HCT116 (cell line): Measurements from ENCODE around the gene RANBP10. TPM values are rescaled to one million over a fixed set of nuclear protein-coding genes. Genes with fewer than 3 reads are reported as not detected.

Experiments used
- ATAC-seq: fragments of 200-7000 bp; cut with Tn5 transposase; 2 replicates; pipeline ENCODE4 v1.9.1; 2020; ENCODE audit warnings: mild to moderate bottlenecking, moderate library complexity
- BruUV-seq: library from RNA; stranded (reverse); fragments of 400-500 nt; replicated peaks from 2 replicates; lab custom pipeline; 2021; lab: Mats Ljungman, UMichigan
- CTCF ChIA-PET: fragments of 300-600 bp; sonication (Branson Sonifier 250); formaldehyde crosslinking; loops from one replicate; lab custom pipeline; 2021; ENCODE audit warnings: antibody characterized with exemption; lab: Charles Lee
- POLR2A ChIA-PET: fragments of 300-600, 350-600 bp; sonication (Branson Sonifier 250); formaldehyde crosslinking; loops from one replicate; lab custom pipeline; 2021; ENCODE audit warnings: antibody characterized with exemption; lab: Charles Lee
- RAD21 ChIA-PET, 2 experiments: fragments of 300-600 bp; sonication (Branson Sonifier 250); formaldehyde crosslinking; loops; one replicate each; lab custom pipeline; 2023; ENCODE audit warnings: low total read pairs in 2 of 2; ENCODE audit not compliant: uncharacterized antibody in 2 of 2, unreplicated experiment in 2 of 2, low non-redundant PET in 1 of 2; lab: Charles Lee
- DNase-seq: peaks from one replicate; pipeline ENCODE4 v3.0.0-alpha.2; 2010; ENCODE audit warnings: low read depth, low spot score
- H2AFZ ChIP-seq: fragments of 200-600 bp; shearing (Covaris generic), sonication (generic); 2 replicates; pipeline ENCODE4 v1.6.1; 2017; ENCODE audit warnings: low read depth, mixed run types, mixed read lengths, antibody characterized with exemption, low read length; ENCODE audit not compliant: poor library complexity, severe bottlenecking
- H3K27ac ChIP-seq: 2 replicates; pipeline ENCODE4 v1.5.1; 2012; ENCODE audit warnings: low read depth, low read length
- H3K27me3 ChIP-seq: fragments of 200-600 bp; sonication (generic); 2 replicates; pipeline ENCODE4 v1.6.1; 2016; ENCODE audit warnings: mixed run types, low read length, mixed read lengths; ENCODE audit not compliant: insufficient read depth
- H3K36me3 ChIP-seq, 2 experiments: fragments of 200-500 bp in 1 of 2; fragments of 200-600 bp in 1 of 2; sonication (Bioruptor generic) in 1 of 2; sonication (generic) in 1 of 2; 2 replicates each; pipeline versions ENCODE4 v1.5.1 to v1.6.1; 2014 to 2016; ENCODE audit warnings: low read length in 2 of 2, inconsistent platforms in 1 of 2, mixed read lengths in 1 of 2, mixed run types in 1 of 2; ENCODE audit not compliant: insufficient read depth in 2 of 2, control insufficient read depth in 1 of 2
- H3K4me1 ChIP-seq, 2 experiments: fragments of 200-600 bp in 1 of 2; sonication (generic) in 1 of 2; 2 replicates each; pipeline versions ENCODE4 v1.5.1 to v1.6.1; 2012 to 2017; ENCODE audit warnings: low read length in 2 of 2, inconsistent platforms in 1 of 2, mild to moderate bottlenecking in 1 of 2, mixed read lengths in 1 of 2, mixed run types in 1 of 2, moderate library complexity in 1 of 2; ENCODE audit not compliant: insufficient read depth in 2 of 2, control insufficient read depth in 1 of 2
- H3K4me2 ChIP-seq: fragments of 200-600 bp; sonication (generic); 2 replicates; pipeline ENCODE4 v1.6.1; 2017; ENCODE audit warnings: mixed run types, low read length, mixed read lengths
- H3K4me3 ChIP-seq, 2 experiments: fragments of 200-600 bp in 1 of 2; sonication (generic) in 1 of 2; replicated peaks in 1 of 2; 2 replicates each; pipeline ENCODE4 v1.5.1; 2011 to 2016; ENCODE audit warnings: low read length in 2 of 2, control low read depth in 1 of 2, low read depth in 1 of 2, mild to moderate bottlenecking in 1 of 2, mixed read lengths in 1 of 2, mixed run types in 1 of 2
- H3K79me2 ChIP-seq: fragments of 200-600 bp; sonication (generic); 2 replicates; pipeline ENCODE4 v1.6.1; 2017; ENCODE audit warnings: mild to moderate bottlenecking, mixed run types, low read length, moderate library complexity, mixed read lengths; ENCODE audit not compliant: insufficient read depth
- H3K9ac ChIP-seq: fragments of 200-600 bp; sonication (generic); 2 replicates; pipeline ENCODE4 v1.6.1; 2016; ENCODE audit warnings: low read length, mixed read lengths
- H3K9me2 ChIP-seq: fragments of 200-600 bp; sonication (generic), shearing (Covaris generic); 2 replicates; pipeline ENCODE4 v1.6.1; 2017; ENCODE audit warnings: mixed run types, mild to moderate bottlenecking, moderate library complexity; ENCODE audit not compliant: insufficient read depth
- H3K9me3 ChIP-seq, 2 experiments: fragments of 200-500 bp in 1 of 2; fragments of 200-600 bp in 1 of 2; sonication (Bioruptor generic) in 1 of 2; sonication (generic) in 1 of 2; 2 replicates each; pipeline ENCODE4 v1.6.1; 2014 to 2017; ENCODE audit warnings: low read length in 2 of 2, mixed read lengths in 2 of 2, inconsistent platforms in 1 of 2, low read depth in 1 of 2, mild to moderate bottlenecking in 1 of 2, mixed run types in 1 of 2, moderate library complexity in 1 of 2; ENCODE audit not compliant: control insufficient read depth in 1 of 2, insufficient read depth in 1 of 2
- H4K20me1 ChIP-seq: fragments of 200-600 bp; sonication (generic), shearing (Covaris generic); 2 replicates; pipeline ENCODE4 v1.6.1; 2017; ENCODE audit warnings: mixed run types, mild to moderate bottlenecking, moderate library complexity; ENCODE audit not compliant: insufficient read depth
- ATF3 ChIP-seq: IDR thresholded peaks from 2 replicates; pipeline ENCODE4 v1.6.1; 2012
- CTCF ChIP-seq, 3 experiments: fragments of 200-600 bp in 1 of 3; sonication (generic) in 1 of 3; IDR thresholded peaks in 2 of 3; conservative IDR thresholded peaks in 1 of 3; 2 replicates each; pipeline ENCODE4 v1.5.1; 2012 to 2017; ENCODE audit warnings: low read depth in 2 of 3, low read length in 2 of 3, antibody characterized with exemption in 1 of 3, borderline replicate concordance in 1 of 3, control low read depth in 1 of 3, mild to moderate bottlenecking in 1 of 3, mixed read lengths in 1 of 3, mixed run types in 1 of 3, moderate library complexity in 1 of 3; ENCODE audit not compliant: insufficient read depth in 1 of 3
- EZH2 ChIP-seq: fragments of 200-600 bp; sonication (generic); IDR thresholded peaks from 2 replicates; pipeline ENCODE4 v1.6.1; 2017; ENCODE audit warnings: antibody characterized with exemption, mixed run types
- EZH2phosphoT487 ChIP-seq: fragments of 200-600 bp; IDR thresholded peaks from 2 replicates; pipeline ENCODE4 v1.6.1; 2018; ENCODE audit warnings: antibody characterized with exemption, borderline replicate concordance
- JUND ChIP-seq: IDR thresholded peaks from 2 replicates; pipeline ENCODE4 v1.6.1; 2012
- POLR2A ChIP-seq: IDR thresholded peaks from 2 replicates; pipeline ENCODE4 v1.7.0; 2011; ENCODE audit warnings: borderline replicate concordance; ENCODE audit not compliant: insufficient read depth, insufficient read length; ENCODE audit errors: extremely low read depth
- RAD21 ChIP-seq: IDR thresholded peaks from 2 replicates; pipeline ENCODE4 v1.6.1; 2012; ENCODE audit warnings: low read depth, mild to moderate bottlenecking
- ZNF274 ChIP-seq: fragments of 200-500 bp; sonication (Bioruptor generic); IDR thresholded peaks from 2 replicates; pipeline ENCODE4 v1.6.1; 2014; ENCODE audit warnings: mild to moderate bottlenecking, low read depth, low read length, inconsistent platforms
- intact Hi-C: fragments of 100-400 bp; cut with micrococcal nuclease; formaldehyde crosslinking; loops from 2 replicates; pipeline ENCODE4 v1.10.0; 2022
- total RNA-seq: library from RNA; stranded (reverse); gene quantifications from one replicate; pipeline ENCODE4 v1.2.1, GENCODE V29; 2021; ENCODE audit not compliant: unreplicated experiment

RANBP10 gene
- total RNA-seq, 1 experiment from 2014 or later, result 16.9 TPM

- TF ChIP-seq CTCF (IDR thresholded peaks at IDR 0.05 in 2 of 3, conservative IDR thresholded peaks at IDR 0.05 in 1 of 3; ENCODE audit: borderline replicate concordance in 1 of 3, insufficient read depth in 1 of 3, low read depth in 2 of 3, low read length in 2 of 3) (no peak), ATF3 (no peak), JUND (no peak)
Observed at GRCh38 chr16:67780847-67781564, 25.4 kb downstream of the RANBP10 start (continued).

GRCh38 chr16:67779256-67780014 lies 26.9 kb downstream of the RANBP10 start:
- Histone ChIP-seq H3K36me3 (no peaks in the 10 kb centered on the region), H2AFZ (no peak overlapping the region), H3K27me3 (no peaks in the 10 kb centered on the region), H3K27ac (no peak overlapping the region), H3K9ac (no peak overlapping the region), H3K9me3 (no peaks in the 10 kb centered on the region), H3K4me1 (peaks cover 0 to 7% of the 10 kb centered on the region in 2 experiments; a peak in 1 of 4 replicates), H3K9me2 (no peaks in the 10 kb centered on the region), H4K20me1 (no peaks in the 10 kb centered on the region), H3K79me2 (peaks cover 23% of the 10 kb centered on the region), H3K4me3 (no peak overlapping the region), H3K4me2 (no peak overlapping the region)
- CTCF ChIA-PET, result interaction anchor here (0.8 to 1.7 kb wide), 2 partner anchors 27 to 37 kb away, joined by 4 to 6 read pairs; partner anchors contain the start of gene TSNAXIP1
- intact Hi-C loops, result no loop called here
- no peak for TF ChIP-seq POLR2A
- no peak for TF ChIP-seq EZH2
- no peak for TF ChIP-seq ZNF274
- no peak for TF ChIP-seq EZH2phosphoT487
- no peak for TF ChIP-seq RAD21
- no TSS peak for BruUV-seq
- RAD21 ChIA-PET, result no interaction called here
- ATAC-seq, result no peak
- POLR2A ChIA-PET, result interaction anchor here (2.6 kb wide), 1 partner anchor 27 kb away, joined by 5 read pairs; the partner anchor contains the start of genes RANBP10 and TSNAXIP1
- no peak for DNase-seq
